G401 (cell line): ENCODE measurements around the gene ADORA2A. TPM values are rescaled to one million over a fixed set of nuclear protein-coding genes. Genes with fewer than 3 reads are reported as not detected.

Source experiments
- DNase-seq: peaks from one replicate; pipeline ENCODE4 v3.0.0-alpha.2; 2015; ENCODE audit warnings: low spot score
- in situ Hi-C: cut with HindIII; loops from 2 replicates; pipeline ENCODE4 v1.10.0; 2016; ENCODE audit warnings: low sequenced_read_pairs, mixed read lengths
- total RNA-seq: library from RNA; depleted of rRNA; stranded (reverse); fragments of >200 nt; shearing (Covaris generic); gene quantifications from 2 replicates; pipeline ENCODE4 v1.2.3, GENCODE V29; 2014

ADORA2A gene
- total RNA-seq, 1 experiment from 2014 or later = 1.1 TPM

GRCh38 chr22:24441406-24442351 lies 14.3 kb downstream of the ADORA2A start:
- no peak for DNase-seq
- in situ Hi-C loops = no loop called here

GRCh38 chr22:24442352-24442744 lies 14.9 kb downstream of the ADORA2A start:
- DNase-seq = no peak
- in situ Hi-C loops = no loop called here

- no peak for DNase-seq
- in situ Hi-C loops = no loop called here
Observed at GRCh38 chr22:24443668-24444067, 16.3 kb downstream of the ADORA2A start.

GRCh38 chr22:24444251-24444650 lies 16.9 kb downstream of the ADORA2A start:
- in situ Hi-C loops = no loop called here
- no peak for DNase-seq

GRCh38 chr22:24444729-24445466 lies 17.5 kb downstream of the ADORA2A start:
- no peak for DNase-seq
- in situ Hi-C loops = no loop called here

GRCh38 chr22:24445481-24446259 lies 18.3 kb downstream of the ADORA2A start:
- DNase-seq = no peak
- in situ Hi-C loops = no loop called here

- in situ Hi-C loops = no loop called here
- DNase-seq = no peak
Observed at GRCh38 chr22:24446260-24446611, 18.8 kb downstream of the ADORA2A start.

GRCh38 chr22:24450610-24451009 lies 23.2 kb downstream of the ADORA2A start:
- DNase-seq = no peak

GRCh38 chr22:24451162-24451561 lies 23.8 kb downstream of the ADORA2A start:
- in situ Hi-C loops = no loop called here
- DNase-seq = no peak

More at GRCh38 chr22:24450610-24451009, 23.2 kb downstream of the ADORA2A start:
- in situ Hi-C loops = no loop called here

GRCh38 chr22:24453853-24454252 lies 26.5 kb downstream of the ADORA2A start:
- in situ Hi-C loops = no loop called here

GRCh38 chr22:24455039-24455438 lies 27.6 kb downstream of the ADORA2A start:
- no peak for DNase-seq
- in situ Hi-C loops = no loop called here

More at GRCh38 chr22:24453853-24454252, 26.5 kb downstream of the ADORA2A start:
- DNase-seq = no peak

- DNase-seq = peak; percentile 37
Observed at GRCh38 chr22:24455751-24456426, 28.5 kb downstream of the ADORA2A start.

GRCh38 chr22:24457894-24458420 lies 30.6 kb downstream of the ADORA2A start:
- DNase-seq = no peak
- in situ Hi-C loops = no loop called here

More at GRCh38 chr22:24455751-24456426, 28.5 kb downstream of the ADORA2A start:
- in situ Hi-C loops = no loop called here

GRCh38 chr22:24459911-24460310 lies 32.5 kb downstream of the ADORA2A start:
- in situ Hi-C loops = no loop called here
- DNase-seq = no peak

- in situ Hi-C loops = no loop called here
Observed at GRCh38 chr22:24460418-24461089, 33.2 kb downstream of the ADORA2A start.

GRCh38 chr22:24463071-24463760 lies 35.8 kb downstream of the ADORA2A start:
- no peak for DNase-seq
- in situ Hi-C loops = no loop called here

More at GRCh38 chr22:24460418-24461089, 33.2 kb downstream of the ADORA2A start:
- no peak for DNase-seq

GRCh38 chr22:24465566-24465965 lies 38.2 kb downstream of the ADORA2A start:
- DNase-seq = no peak

GRCh38 chr22:24465975-24466374 lies 38.6 kb downstream of the ADORA2A start:
- no peak for DNase-seq
- in situ Hi-C loops = no loop called here

More at GRCh38 chr22:24465566-24465965, 38.2 kb downstream of the ADORA2A start:
- in situ Hi-C loops = no loop called here
